Neural cell (in vitro differentiated cells): ENCODE results near the gene CDH4. TPM values are rescaled to one million over a fixed set of nuclear protein-coding genes. Genes with fewer than 3 reads are reported as not detected.

ENCODE experiments used
- H2AFZ ChIP-seq: fragments of 200-600, 300-800 bp; sonication (generic), shearing (Covaris generic); 2 replicates; pipeline ENCODE4 v1.6.0; 2014; ENCODE audit warnings: low read depth, mild to moderate bottlenecking, antibody characterized with exemption, low read length, moderate library complexity
- H3F3A ChIP-seq: fragments of 200-600 bp; shearing (Covaris generic); 2 replicates; pipeline ENCODE4 v1.6.1; 2016; ENCODE audit warnings: mild to moderate bottlenecking, moderate library complexity, mixed read lengths, antibody characterized with exemption, low read length; ENCODE audit not compliant: insufficient read depth, poor library complexity, severe bottlenecking
- H3K27ac ChIP-seq: fragments of 200-600, 300-800 bp; sonication (generic), shearing (Covaris generic); 2 replicates; pipeline ENCODE4 v1.5.1; 2014; ENCODE audit warnings: mild to moderate bottlenecking, low read length, moderate library complexity
- H3K27me3 ChIP-seq: fragments of 300-800, 200-600 bp; sonication (generic), shearing (Covaris generic); 2 replicates; pipeline ENCODE4 v1.6.0; 2014; ENCODE audit warnings: mild to moderate bottlenecking, low read depth, low read length, moderate library complexity; ENCODE audit not compliant: insufficient read depth
- H3K36me3 ChIP-seq: fragments of 300-800, 200-600 bp; sonication (generic), shearing (Covaris generic); 2 replicates; pipeline ENCODE4 v1.5.1; 2014; ENCODE audit warnings: mild to moderate bottlenecking, antibody characterized with exemption, low read length, moderate library complexity; ENCODE audit not compliant: insufficient read depth
- H3K4me2 ChIP-seq: fragments of 300-800, 200-600 bp; sonication (generic), shearing (Covaris generic); 2 replicates; pipeline ENCODE4 v1.6.0; 2014; ENCODE audit warnings: mild to moderate bottlenecking, low read length
- H3K4me3 ChIP-seq: fragments of 300-800, 200-600 bp; sonication (generic), shearing (Covaris generic); 2 replicates; pipeline ENCODE4 v1.5.1; 2014; ENCODE audit warnings: mild to moderate bottlenecking, low read length, moderate library complexity
- H3K79me2 ChIP-seq: fragments of 200-600 bp; shearing (Covaris generic); replicated peaks from 2 replicates; pipeline ENCODE4 v1.6.0; 2014; ENCODE audit warnings: mild to moderate bottlenecking, low read length, moderate library complexity; ENCODE audit not compliant: insufficient read depth
- H3K9ac ChIP-seq: fragments of 300-800, 200-600 bp; sonication (generic), shearing (Covaris generic); 2 replicates; pipeline ENCODE4 v1.6.1; 2016; ENCODE audit warnings: mild to moderate bottlenecking, low read length, mixed read lengths
- H3K9me2 ChIP-seq: fragments of 200-600 bp; shearing (Covaris generic); 2 replicates; pipeline ENCODE4 v1.6.1; 2016; ENCODE audit warnings: mild to moderate bottlenecking, low read length, mixed read lengths; ENCODE audit not compliant: insufficient read depth
- H3K9me3 ChIP-seq: fragments of 200-600, 300-800 bp; sonication (generic), shearing (Covaris generic); 2 replicates; pipeline ENCODE4 v1.6.1; 2016; ENCODE audit warnings: mild to moderate bottlenecking, mixed run types, low read length, moderate library complexity, mixed read lengths
- H4K20me1 ChIP-seq: fragments of 200-600 bp; shearing (Covaris generic); 2 replicates; pipeline ENCODE4 v1.6.1; 2016; ENCODE audit warnings: mild to moderate bottlenecking, mixed run types; ENCODE audit not compliant: insufficient read depth
- CTCF ChIP-seq: fragments of 450-650 bp; IDR thresholded peaks from 2 replicates; pipeline ENCODE4 v1.5.1; 2014; ENCODE audit warnings: antibody characterized with exemption, mild to moderate bottlenecking, moderate library complexity; ENCODE audit not compliant: poor library complexity, severe bottlenecking
- EP300 ChIP-seq: fragments of 450-650 bp; conservative IDR thresholded peaks from 2 replicates; pipeline ENCODE4 v1.6.1; 2014; ENCODE audit warnings: antibody characterized with exemption, mild to moderate bottlenecking, moderate library complexity; ENCODE audit not compliant: poor library complexity, severe bottlenecking
- EZH2 ChIP-seq: fragments of 200-600, 300-800 bp; shearing (Covaris generic), sonication (generic); IDR thresholded peaks from 2 replicates; pipeline ENCODE4 v1.6.1; 2014; ENCODE audit warnings: antibody characterized with exemption, low read length, borderline replicate concordance, mild to moderate bottlenecking; ENCODE audit not compliant: insufficient read depth, poor library complexity, severe bottlenecking
- MXI1 ChIP-seq: fragments of 450-650 bp; conservative IDR thresholded peaks from 2 replicates; pipeline ENCODE4 v1.6.1; 2014; ENCODE audit warnings: antibody characterized with exemption, mild to moderate bottlenecking; ENCODE audit not compliant: poor library complexity, severe bottlenecking
- POLR2AphosphoS5 ChIP-seq: IDR thresholded peaks from 2 replicates; pipeline ENCODE4 v1.6.1; 2012
- RAD21 ChIP-seq: fragments of 450-650 bp; conservative IDR thresholded peaks from 2 replicates; pipeline ENCODE4 v1.6.1; 2014; ENCODE audit warnings: antibody characterized with exemption, mild to moderate bottlenecking, moderate library complexity
- REST ChIP-seq: IDR thresholded peaks from 2 replicates; pipeline ENCODE4 v1.6.1; 2012; ENCODE audit warnings: borderline replicate concordance
- SMC3 ChIP-seq: fragments of 450-650 bp; conservative IDR thresholded peaks from 2 replicates; pipeline ENCODE4 v1.6.1; 2014; ENCODE audit warnings: antibody characterized with exemption, mild to moderate bottlenecking, moderate library complexity; ENCODE audit not compliant: poor library complexity
- TAF1 ChIP-seq: IDR thresholded peaks from 2 replicates; pipeline ENCODE4 v1.6.1; 2012; ENCODE audit warnings: low read depth
- polyA plus RNA-seq: library from polyadenylated mRNA; depleted of rRNA; stranded (reverse); fragments of >200 nt; gene quantifications from 2 replicates; pipeline ENCODE4 v1.2.3, GENCODE V29; 2014

Gene CDH4
- polyA plus RNA-seq, 1 donor from 2014 or later: 24.6 TPM

- no peaks in the 10 kb centered on the region for H3K9me3 ChIP-seq
- no peak overlapping the region for H3K27ac ChIP-seq
- H3K9me2 ChIP-seq: no peaks in the 10 kb centered on the region
- H3K36me3 ChIP-seq: no peaks in the 10 kb centered on the region
- H3K4me2 ChIP-seq: no peak overlapping the region
- no peak overlapping the region for H3K9ac ChIP-seq
- no peak overlapping the region for H3K4me3 ChIP-seq
- H2AFZ ChIP-seq: no peak overlapping the region
- H3F3A ChIP-seq: no peaks in the 10 kb centered on the region
- TF ChIP-seq TAF1: no peak
- H3K79me2 ChIP-seq: no peaks in the 10 kb centered on the region
- H4K20me1 ChIP-seq: no peaks in the 10 kb centered on the region
- H3K27me3 ChIP-seq: no peaks in the 10 kb centered on the region
These were observed 409.0 kb downstream of the CDH4 start for GRCh38 chr20:61661025-61661424.

GRCh38 chr20:61661583-61661982 lies 409.5 kb downstream of the CDH4 start:
- H2AFZ ChIP-seq: no peak overlapping the region
- no peaks in the 10 kb centered on the region for H3K9me3 ChIP-seq
- no peak overlapping the region for H3K4me2 ChIP-seq
- no peaks in the 10 kb centered on the region for H3K79me2 ChIP-seq
- no peak overlapping the region for H3K4me3 ChIP-seq
- H3K9ac ChIP-seq: no peak overlapping the region
- H3K27me3 ChIP-seq: no peaks in the 10 kb centered on the region
- H4K20me1 ChIP-seq: no peaks in the 10 kb centered on the region
- no peaks in the 10 kb centered on the region for H3K36me3 ChIP-seq
- no peaks in the 10 kb centered on the region for H3F3A ChIP-seq
- TF ChIP-seq RAD21 (no peak), EZH2 (no peak), SMC3 (no peak), POLR2AphosphoS5 (no peak), CTCF (no peak), REST (no peak), TAF1 (no peak), MXI1 (no peak), EP300 (no peak)
- H3K9me2 ChIP-seq: no peaks in the 10 kb centered on the region
- no peak overlapping the region for H3K27ac ChIP-seq
